HFF-Myc (cell line): ENCODE results near the gene KCNJ8.
"Not testable (repeated sequence)": the region's sequence is repeated elsewhere in the genome, so short reads cannot be mapped to it uniquely, and the experiment has no call there.

ENCODE experiments used
- DNase-seq: peaks from one replicate; pipeline ENCODE4 v3.0.0-alpha.2; 2011; ENCODE audit warnings: low read depth; ENCODE audit errors: extremely low read depth
- H3K4me3 ChIP-seq: replicated peaks from 2 replicates; pipeline ENCODE4 v1.5.1; 2011; ENCODE audit warnings: low read depth, mild to moderate bottlenecking, control low read depth, low read length
- TF ChIP-seq, protein P1 (sequence below): IDR thresholded peaks from 2 replicates; pipeline ENCODE4 v1.5.1; 2012; ENCODE audit warnings: mild to moderate bottlenecking, low read depth, low read length, control low read depth; ENCODE audit errors: missing control alignments

KCNJ8 gene

DNA sequence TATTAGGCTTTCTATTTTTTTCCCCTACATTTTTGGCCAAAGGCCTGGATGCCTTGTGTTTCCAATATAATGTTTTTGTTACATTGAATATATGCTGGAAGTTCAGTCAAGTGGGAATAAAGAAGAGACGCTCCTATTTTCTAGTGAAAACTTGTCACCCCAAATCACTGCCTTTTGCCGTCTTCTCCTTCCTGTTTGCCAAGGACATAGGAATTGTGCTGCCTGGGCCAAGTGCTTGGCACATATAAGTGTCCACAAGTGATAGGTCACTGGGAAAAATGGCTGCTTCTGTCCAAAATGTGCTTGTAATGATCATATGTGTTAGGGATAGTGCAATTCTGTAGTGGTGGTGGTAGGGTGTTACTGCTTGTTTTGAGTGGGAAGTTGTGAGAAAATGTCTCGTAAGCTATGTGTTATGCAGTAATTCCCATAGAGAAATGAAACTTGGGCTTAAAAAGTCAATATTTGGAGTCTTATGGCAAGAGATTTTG, 11.6 kb upstream of the KCNJ8 start:
- no peak for DNase-seq
- TF ChIP-seq, protein P1, sequence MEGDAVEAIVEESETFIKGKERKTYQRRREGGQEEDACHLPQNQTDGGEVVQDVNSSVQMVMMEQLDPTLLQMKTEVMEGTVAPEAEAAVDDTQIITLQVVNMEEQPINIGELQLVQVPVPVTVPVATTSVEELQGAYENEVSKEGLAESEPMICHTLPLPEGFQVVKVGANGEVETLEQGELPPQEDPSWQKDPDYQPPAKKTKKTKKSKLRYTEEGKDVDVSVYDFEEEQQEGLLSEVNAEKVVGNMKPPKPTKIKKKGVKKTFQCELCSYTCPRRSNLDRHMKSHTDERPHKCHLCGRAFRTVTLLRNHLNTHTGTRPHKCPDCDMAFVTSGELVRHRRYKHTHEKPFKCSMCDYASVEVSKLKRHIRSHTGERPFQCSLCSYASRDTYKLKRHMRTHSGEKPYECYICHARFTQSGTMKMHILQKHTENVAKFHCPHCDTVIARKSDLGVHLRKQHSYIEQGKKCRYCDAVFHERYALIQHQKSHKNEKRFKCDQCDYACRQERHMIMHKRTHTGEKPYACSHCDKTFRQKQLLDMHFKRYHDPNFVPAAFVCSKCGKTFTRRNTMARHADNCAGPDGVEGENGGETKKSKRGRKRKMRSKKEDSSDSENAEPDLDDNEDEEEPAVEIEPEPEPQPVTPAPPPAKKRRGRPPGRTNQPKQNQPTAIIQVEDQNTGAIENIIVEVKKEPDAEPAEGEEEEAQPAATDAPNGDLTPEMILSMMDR: no peak

DNA sequence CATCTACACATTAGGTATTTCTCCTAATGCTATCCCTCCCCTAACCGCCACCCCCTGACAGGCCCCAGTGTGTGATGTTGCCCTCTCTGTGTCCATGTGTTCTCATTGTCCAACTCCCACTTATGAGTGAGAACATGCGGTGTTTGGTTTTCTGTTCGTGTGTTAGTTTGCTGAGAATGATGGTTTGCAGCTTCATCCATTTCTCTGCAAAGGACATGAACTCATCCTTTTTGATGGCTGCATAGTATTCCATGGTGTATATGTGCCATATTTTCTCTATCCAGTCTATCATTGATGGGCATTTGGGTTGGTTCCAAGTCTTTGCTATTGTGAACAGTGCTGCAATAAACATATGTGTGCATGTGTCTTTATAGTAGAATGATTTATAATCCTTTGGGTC, 8.2 kb upstream of the KCNJ8 start:
- not testable (repeated sequence) for H3K4me3 ChIP-seq, DNase-seq

More for the DNA sequence above, 11.6 kb upstream of the KCNJ8 start:
- H3K4me3 ChIP-seq: no peak overlapping the region

DNA sequence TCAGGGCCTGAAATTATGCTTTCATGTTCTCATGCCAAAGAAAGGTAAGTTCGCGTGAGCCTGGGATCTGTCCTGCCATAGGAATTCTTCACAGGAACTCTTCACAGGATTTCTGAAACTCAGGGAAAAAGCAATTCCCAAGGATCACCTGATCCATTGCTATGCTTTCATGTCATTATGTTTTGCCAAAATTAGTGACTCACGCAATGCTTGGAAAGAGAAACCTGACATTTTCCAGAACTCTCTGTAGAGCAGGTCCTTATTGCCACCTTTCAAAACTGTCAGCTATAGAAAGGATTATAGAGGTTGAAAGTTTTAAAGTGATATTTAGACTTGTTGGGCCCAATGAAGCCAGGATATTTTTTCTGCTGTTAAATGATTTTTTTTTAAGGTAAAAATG, 6.3 kb upstream of the KCNJ8 start:
- no peak overlapping the region for H3K4me3 ChIP-seq
- TF ChIP-seq, protein P1: no peak
- DNase-seq: no peak

DNA sequence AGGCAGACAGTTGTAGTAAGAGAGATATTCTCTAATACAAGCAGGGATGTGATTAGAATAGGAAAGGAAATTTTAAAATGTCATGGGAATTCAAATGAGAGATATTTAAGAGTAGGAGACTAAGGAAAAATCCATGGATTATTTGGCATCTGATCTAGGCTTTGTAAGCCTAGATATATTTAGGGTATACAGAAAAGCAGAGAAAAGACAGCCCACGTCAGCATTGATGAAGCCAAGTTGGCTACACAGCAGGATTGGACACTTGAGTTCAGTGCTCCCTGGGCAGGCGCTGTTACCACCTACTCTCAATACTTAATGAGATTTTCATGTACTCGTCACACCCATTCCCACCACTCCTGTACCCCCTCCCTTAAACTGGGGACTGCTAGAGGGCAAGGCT, 1.7 kb upstream of the KCNJ8 start:
- TF ChIP-seq, protein P1: no peak
- H3K4me3 ChIP-seq: no peak overlapping the region
- DNase-seq: no peak

DNA sequence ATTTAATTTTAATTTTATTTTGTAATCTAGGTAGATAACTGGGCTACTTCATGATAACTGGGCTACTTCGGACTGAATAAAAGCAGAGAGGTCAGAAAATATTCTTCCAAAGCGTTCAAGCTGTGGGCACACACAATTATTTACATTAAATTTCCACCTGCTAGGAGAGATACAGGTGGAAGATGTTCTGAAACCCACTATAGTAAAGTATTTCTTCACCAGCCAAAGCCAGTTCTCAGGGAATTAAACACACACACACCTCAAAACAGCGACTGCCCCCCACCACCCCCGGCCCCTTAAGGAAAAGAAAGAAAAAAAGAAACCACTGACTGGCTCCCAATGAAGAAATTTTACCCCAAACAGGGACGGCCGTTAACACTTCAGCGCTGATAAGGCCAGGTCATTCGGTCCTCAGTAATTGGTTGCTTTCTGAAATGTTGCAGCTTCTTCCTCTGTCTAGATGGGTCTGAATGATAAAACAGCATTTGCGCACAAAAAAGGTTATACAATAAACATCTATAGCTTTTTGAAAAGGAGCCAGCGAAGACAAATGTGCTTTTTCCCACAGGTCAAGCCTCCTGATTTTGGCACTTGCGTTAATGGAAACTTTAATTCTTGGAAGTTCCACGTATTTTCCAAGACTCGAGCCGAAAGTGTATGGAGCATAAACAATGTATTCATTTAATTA, 771 bp upstream of the KCNJ8 start:
- no peak for DNase-seq
- H3K4me3 ChIP-seq: peak overlapping the region; percentile 45; the same call in 1 of the 2 replicates
- TF ChIP-seq, protein P1: no peak

DNA sequence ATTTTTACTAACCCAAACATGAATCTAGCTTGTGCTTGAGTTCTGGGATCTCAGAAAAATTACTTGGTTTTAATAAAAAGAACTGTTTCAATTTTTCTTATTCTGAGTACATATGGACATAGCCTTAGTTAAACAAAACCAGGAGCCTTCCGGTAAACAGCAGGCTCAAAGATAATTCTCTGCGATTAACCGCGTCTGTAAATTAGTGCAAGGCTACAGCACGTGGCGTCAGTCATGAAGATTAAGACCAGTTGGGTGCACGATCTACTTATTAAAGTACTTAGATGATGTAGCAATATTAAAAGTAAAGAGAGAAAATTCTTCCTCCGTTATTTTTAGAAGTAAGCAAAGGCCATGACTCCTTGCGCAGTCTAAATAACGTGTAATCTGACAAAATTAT, 700 bp downstream of the KCNJ8 start:
- no peak for DNase-seq
- TF ChIP-seq, protein P1: no peak
- peak overlapping the region; percentile 45 for H3K4me3 ChIP-seq

DNA sequence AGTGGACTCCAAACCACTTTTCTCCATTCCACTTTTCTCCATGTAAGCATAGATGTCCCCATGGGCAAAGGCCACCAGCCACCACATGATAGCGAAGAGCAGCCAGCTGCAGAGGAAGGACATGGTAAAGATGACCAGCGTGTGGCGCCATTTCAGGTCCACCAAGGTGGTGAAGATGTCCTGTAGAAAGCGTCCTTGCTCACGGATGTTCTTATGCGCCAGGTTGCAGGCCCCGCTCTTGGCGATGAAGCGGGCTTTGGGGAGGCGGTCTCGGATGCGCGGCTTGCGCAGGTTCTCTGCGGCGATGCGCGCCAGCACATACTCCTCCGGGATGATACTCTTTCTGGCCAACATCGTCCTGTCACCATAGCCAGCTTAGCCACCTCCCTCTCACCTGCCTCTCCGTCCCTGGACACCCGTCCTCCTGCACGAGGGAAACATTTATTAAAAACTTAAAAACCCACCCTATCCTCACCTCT, 1.2 kb downstream of the KCNJ8 start:
- TF ChIP-seq, protein P1: peak; percentile 27
- no peak for DNase-seq
- peak overlapping the region; percentile 45; the same call in 1 of the 2 replicates for H3K4me3 ChIP-seq
